T-helper 2 cell (primary cell): ENCODE data around the gene GNL2.
"Not testable (repeated sequence)": the region's sequence is repeated elsewhere in the genome, so short reads cannot be mapped to it uniquely, and the experiment has no call there.

Experiments
- DNase-seq, 5 experiments: peaks; one replicate each; pipeline versions ENCODE4 v3.0.0 to v3.0.0-alpha.2; 2012 to 2022

The GNL2 gene

GRCh38 chr1:37606481-37607263, 10.9 kb upstream of the GNL2 start:
- DNase-seq: no peak

GRCh38 chr1:37605806-37606474, 10.2 kb upstream of the GNL2 start:
- no peak for DNase-seq

- DNase-seq: no peak
Measured at GRCh38 chr1:37605061-37605650, 9.4 kb upstream of the GNL2 start.

DNA sequence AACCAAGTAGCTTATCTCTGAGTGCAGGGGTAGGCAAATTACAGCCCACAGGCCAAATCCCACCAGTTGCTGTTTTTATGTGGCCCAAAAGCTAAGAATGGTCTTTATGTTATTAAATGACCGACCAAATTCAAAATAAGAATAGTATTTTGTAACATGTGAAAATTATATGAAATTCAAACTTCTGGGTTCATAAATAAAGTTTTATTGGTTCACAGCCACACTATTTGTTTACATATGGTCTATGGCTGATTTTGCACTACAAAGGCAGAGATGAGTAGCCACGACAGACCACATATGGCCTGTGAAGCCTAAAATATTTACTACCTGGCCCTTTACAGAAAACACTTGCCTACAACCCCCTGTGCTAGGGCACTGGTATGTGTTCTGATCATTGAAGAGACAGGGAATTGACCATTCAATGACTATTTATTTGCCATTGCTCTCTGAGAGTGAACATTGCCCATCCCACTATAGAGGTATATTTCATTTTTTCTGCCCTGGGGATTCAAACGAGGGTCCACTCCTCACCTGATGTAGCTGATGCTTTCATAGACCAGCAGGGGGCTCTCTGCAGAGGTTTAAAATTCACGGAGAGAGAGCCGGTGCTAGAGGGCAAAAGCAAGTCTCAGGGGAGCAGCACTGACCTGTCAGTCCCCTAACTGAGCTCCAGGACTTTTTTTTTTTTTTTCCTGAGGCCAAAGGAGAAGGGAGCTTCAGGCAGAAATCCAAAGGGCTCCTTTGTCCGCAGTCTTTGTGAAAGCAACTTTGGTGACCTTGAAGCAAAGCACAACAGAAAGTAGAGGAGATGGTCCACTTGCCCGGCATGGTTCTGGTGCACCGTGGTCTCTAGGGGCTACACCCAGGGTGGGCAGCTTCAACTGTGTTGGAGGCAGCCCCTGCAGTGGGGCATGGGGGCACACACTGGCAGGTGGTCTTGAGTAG, 7.3 kb upstream of the GNL2 start:
- DNase-seq: peak in 3 of 5 experiments; percentile 4 to 48 (median 21)

GRCh38 chr1:37601441-37601840, 5.7 kb upstream of the GNL2 start:
- no peak for DNase-seq

GRCh38 chr1:37599940-37600339, 4.2 kb upstream of the GNL2 start:
- DNase-seq: no peak

DNA sequence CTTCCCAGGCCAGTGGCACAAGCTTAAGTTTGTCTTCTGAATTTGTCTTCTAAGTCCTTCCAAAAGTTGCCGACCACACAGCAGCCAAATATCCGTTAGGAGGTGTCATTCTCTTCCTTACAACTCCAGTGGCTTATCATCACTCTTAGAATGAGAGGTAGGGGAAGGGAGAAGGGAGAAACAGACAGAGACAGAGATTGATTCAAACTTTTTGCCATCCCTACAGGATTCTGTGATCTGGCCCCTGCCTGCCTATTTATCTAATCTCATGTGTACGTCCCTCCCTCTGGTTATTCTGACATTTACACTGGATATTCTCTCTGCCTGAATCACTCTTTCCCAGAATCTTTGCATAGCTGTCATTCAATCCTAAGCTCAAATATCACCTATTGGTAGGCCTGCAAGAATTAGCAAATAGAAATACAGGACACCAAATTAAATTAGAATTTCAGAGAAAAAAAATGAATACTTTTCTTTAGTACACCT, 488 bp upstream of the GNL2 start:
- DNase-seq: no peak

DNA sequence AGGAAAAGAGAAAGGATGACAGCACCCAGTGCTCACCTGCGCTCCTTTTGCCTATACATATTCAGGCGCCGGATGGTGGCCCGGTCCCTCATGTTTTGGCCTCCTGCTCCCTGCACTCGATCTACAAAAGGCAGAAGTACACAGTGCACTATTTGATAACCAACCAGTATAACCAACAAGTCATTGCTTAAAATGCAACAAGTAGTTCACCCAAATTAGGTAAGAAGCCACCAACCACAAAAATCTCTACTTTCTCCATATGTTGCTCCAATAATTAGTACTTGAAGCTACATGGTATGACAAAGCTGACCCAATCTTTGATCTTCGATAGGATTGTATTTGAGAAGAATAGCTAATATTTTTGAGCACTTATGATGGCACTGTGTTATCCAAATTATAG, 2.0 kb downstream of the GNL2 start:
- no peak for DNase-seq

- peak in 1 of 5 experiments; percentile 38 for DNase-seq
Measured at GRCh38 chr1:37588939-37589338, 6.8 kb downstream of the GNL2 start.

DNA sequence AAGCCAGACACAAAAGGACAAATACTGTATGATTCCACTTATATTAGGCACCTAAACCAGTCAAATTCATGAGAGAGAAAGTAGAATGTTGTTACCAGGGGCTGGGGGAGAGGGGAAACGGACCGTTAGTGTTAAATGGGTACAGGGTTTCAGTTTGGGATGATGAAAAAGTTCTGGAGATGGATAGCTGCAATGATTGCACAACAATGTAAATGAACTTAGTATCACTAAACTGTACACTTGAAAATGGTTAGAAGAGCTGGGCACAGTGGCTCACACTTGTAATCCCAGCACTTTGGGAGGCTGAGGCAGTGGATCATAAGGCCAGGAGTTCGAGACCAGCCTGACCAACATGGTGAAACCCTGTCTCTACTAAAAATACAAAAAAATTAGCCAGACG, 11.2 kb downstream of the GNL2 start:
- not testable (repeated sequence) for DNase-seq

- no peak for DNase-seq
Measured at GRCh38 chr1:37575692-37576091, 20.0 kb downstream of the GNL2 start.

GRCh38 chr1:37574834-37575480, 20.8 kb downstream of the GNL2 start:
- peak in 1 of 5 experiments; percentile 82 for DNase-seq

DNA sequence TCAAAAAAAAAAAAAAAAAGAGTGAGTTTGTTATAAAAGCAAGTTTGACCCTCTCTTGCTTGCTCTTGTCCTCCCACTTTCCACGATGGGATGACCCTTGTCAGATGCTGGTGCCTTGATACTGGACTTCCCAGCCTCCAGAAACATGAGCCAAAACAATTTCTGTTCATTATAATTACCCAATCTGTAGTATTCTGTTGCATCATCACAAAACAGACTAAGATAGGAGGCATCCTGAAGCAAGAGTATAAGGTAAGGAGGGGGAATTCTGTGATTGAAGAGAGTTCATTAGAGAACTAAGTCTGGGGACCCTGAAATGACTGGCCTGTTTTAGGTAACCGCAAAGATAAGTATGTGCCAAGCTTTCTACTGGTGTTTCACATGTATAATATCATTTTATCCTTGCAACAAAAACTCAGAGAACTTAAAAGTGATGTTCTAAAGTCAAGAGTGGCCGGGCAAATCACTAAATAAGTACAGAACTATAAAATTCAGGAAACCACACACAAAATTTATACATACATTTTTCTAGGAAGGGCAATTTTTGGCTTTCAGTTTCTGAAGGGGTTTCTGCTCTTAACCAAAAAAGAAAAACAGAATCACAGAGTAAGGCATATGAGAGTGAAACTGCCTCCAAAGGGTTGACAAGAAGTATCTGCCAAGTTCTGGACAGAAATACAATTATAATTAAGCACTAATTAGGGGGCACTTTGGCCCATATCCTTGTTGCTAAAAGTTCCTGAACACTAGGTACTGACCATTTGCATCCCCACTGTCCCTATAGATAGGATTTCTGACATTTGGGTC, 25.0 kb downstream of the GNL2 start:
- DNase-seq: peak in 1 of 5 experiments; percentile 64

DNA sequence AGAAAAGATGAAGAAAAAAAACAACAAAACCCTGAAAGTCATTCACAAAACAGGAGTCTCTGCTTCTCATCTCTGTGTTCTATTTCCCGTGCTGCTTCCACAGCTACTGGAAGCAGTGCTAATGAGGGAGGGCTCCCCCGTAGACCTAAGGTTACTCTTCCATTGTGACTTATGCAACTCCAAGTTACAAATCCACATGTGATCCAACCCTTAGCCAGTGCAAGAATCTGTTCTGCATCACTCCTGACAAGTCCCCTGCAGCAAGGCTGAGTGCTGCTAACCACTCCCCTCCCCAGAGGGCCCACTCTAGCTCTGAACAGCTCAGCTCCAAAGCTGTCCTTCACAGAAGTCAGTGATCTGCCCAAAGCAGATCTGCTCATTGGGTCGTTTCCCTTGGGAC, 28.7 kb downstream of the GNL2 start:
- DNase-seq: no peak

DNA sequence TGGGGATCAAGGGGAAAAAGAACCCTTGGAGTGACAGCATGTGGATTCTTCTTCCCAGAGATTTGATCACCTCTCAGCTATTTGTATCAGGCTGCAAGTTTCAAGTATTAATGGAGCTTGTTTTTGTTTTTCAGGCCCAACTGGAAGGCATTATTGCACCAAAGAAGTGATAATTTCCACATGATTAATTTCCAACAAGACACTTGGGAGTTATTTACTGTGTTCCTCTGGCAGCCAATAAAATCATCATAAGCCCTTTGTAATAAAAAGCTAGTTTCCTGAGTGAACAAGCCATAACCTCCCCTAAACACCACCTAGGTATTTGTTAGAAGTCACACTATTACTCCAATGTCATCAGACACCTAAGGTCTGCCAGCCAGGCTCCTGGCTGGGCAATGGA, 30.8 kb downstream of the GNL2 start:
- no peak for DNase-seq

GRCh38 chr1:37562984-37563383, 32.8 kb downstream of the GNL2 start:
- no peak for DNase-seq

GRCh38 chr1:37561133-37562132, 34.3 kb downstream of the GNL2 start:
- peak in 3 of 5 experiments; percentile 11 to 45 (median 17) for DNase-seq

DNA sequence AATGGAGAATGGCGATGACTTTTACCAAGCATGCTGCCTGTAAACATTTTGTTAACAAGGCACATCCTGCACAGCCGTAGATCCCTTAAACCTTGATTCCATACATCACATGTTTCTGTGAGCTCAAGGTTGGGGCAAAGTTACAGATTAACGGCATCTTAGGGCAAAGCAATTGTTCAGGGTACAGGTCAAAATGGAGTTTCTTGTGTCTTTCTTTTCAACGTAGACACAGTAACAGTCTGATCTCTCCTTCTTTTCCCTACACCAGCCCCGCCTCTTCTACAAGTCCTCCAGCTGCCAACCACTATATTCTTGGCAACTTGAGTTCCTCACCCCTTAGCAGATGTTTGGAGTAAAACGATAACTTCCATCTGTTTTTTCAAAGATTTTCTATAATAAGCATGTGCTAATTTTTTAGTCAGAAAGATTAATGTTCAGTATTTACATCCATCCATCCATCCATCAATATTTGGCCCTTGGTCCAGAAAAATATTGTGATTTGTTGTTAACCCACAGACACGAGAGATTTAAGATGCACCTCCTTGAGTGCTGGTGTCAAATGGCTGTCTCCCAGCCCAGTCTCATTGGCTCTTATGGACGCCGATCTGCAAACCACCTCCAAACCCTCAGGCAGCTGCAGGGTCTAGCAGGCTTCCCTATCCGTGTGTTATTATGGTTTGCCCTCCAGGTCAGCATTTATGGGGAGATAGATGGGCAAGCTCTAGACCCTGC, 35.2 kb downstream of the GNL2 start:
- DNase-seq: no peak

DNA sequence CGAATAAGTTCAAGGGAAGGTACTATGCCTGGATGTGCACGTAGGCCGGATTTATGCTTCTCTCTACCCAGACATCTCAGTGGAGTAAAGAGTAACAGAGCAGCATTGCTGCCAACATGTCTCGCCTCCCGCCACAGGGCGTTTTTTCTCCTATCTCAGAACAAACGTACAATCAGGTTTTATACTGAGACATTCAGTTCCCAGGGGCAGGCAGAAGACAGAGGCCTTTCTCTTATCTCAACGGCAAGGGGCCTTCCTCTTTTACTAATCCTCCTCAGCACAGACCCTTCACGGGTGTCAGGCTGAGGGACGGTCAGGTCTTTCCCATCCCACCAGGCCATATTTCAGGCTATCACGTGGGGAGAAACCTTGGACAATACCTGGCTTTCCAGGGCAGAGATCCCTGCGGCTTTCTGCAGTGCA, 35.8 kb downstream of the GNL2 start:
- not testable (repeated sequence) for DNase-seq
